ENCODE data around the gene DOCK11. TPM values are rescaled to one million over a fixed set of nuclear protein-coding genes. Genes with fewer than 3 reads are reported as not detected.
"Not testable (repeated sequence)": the region's sequence is repeated elsewhere in the genome, so short reads cannot be mapped to it uniquely, and the experiment has no call there.

DOCK11 gene
- total RNA-seq, 4 donors from 2014 or later: 61.9 to 139 (median 80.1) TPM

GRCh38 chrX:118585296-118585695 lies 89.7 kb downstream of the DOCK11 start:
- no peak for TF ChIP-seq CTCF (IDR thresholded peaks at IDR 0.05)
- no peak for TF ChIP-seq POLR2AphosphoS5 (IDR thresholded peaks at IDR 0.05)
- no peak for TF ChIP-seq POLR2A (IDR thresholded peaks at IDR 0.05)
- TF ChIP-seq EP300 (IDR thresholded peaks at IDR 0.05): no peak
- Histone ChIP-seq H3K9me3 (no peaks in the 10 kb centered on the region), H3K27ac (no peak overlapping the region), H3K36me3 (peaks cover 0 to 73% of the 10 kb centered on the region in 2 donors), H3K27me3 (no peaks in the 10 kb centered on the region), H3K4me3 (no peak overlapping the region), H3K4me1 (no peaks in the 10 kb centered on the region)
- 78 to 80% methylated on average over 2 to 3 of the region's 3 CpGs for WGBS, 2 donors (ENCODE audit: low coverage in 1 of 2)
- no peak for ATAC-seq

- H3K4me3 ChIP-seq, H3K27ac ChIP-seq, H3K27me3 ChIP-seq, ATAC-seq, H3K9me3 ChIP-seq, H3K4me1 ChIP-seq: not testable (repeated sequence)
- peaks cover 0 to 82% of the 10 kb centered on the region in 2 donors for H3K36me3 ChIP-seq
- WGBS, 2 donors (ENCODE audit: low coverage in 1 of 2): 62 to 71% methylated on average over 3 to 4 of the region's 7 CpGs
Observed at GRCh38 chrX:118586206-118586605, 90.6 kb downstream of the DOCK11 start.

- no peak for ATAC-seq
- H3K9me3 ChIP-seq: no peaks in the 10 kb centered on the region
- H3K4me1 ChIP-seq: no peaks in the 10 kb centered on the region
- H3K27me3 ChIP-seq: no peaks in the 10 kb centered on the region
- H3K27ac ChIP-seq: no peak overlapping the region
- TF ChIP-seq POLR2A (IDR thresholded peaks at IDR 0.05) (no peak), EP300 (IDR thresholded peaks at IDR 0.05) (no peak), POLR2AphosphoS5 (IDR thresholded peaks at IDR 0.05) (no peak), CTCF (IDR thresholded peaks at IDR 0.05) (no peak)
- 14 to 26% methylated on average over 1 to 3 of the region's 3 CpGs for WGBS, 2 donors (ENCODE audit: low coverage in 1 of 2)
- no peak overlapping the region for H3K4me3 ChIP-seq
- peaks cover 0 to 73% of the 10 kb centered on the region in 2 donors for H3K36me3 ChIP-seq
Observed at GRCh38 chrX:118588715-118589114, 93.1 kb downstream of the DOCK11 start.

- H3K36me3 ChIP-seq: peaks cover 0 to 76% of the 10 kb centered on the region in 2 donors
- H3K4me1 ChIP-seq: no peaks in the 10 kb centered on the region
- no peak overlapping the region for H3K4me3 ChIP-seq
- no peak for ATAC-seq
- WGBS, 2 donors (ENCODE audit: low coverage in 1 of 2): 56 to 80% methylated on average over 1 of the region's 1 CpG
- no peak overlapping the region for H3K27ac ChIP-seq
- TF ChIP-seq CTCF (IDR thresholded peaks at IDR 0.05) (no peak), POLR2AphosphoS5 (IDR thresholded peaks at IDR 0.05) (no peak), EP300 (IDR thresholded peaks at IDR 0.05) (no peak), POLR2A (IDR thresholded peaks at IDR 0.05) (no peak)
- H3K9me3 ChIP-seq: no peaks in the 10 kb centered on the region
- H3K27me3 ChIP-seq: no peaks in the 10 kb centered on the region
Observed at GRCh38 chrX:118589227-118589626, 93.6 kb downstream of the DOCK11 start.

GRCh38 chrX:118593407-118593806 lies 97.8 kb downstream of the DOCK11 start:
- 67 to 82% methylated on average over 3 of the region's 3 CpGs for WGBS, 2 donors (ENCODE audit: low coverage in 1 of 2)
- Histone ChIP-seq H3K4me3 (no peak overlapping the region), H3K4me1 (peaks cover 0 to 24% (median 0%) of the 10 kb centered on the region in 3 donors), H3K27ac (no peak overlapping the region), H3K36me3 (peaks cover 0 to 38% of the 10 kb centered on the region in 2 donors), H3K27me3 (no peaks in the 10 kb centered on the region), H3K9me3 (no peaks in the 10 kb centered on the region)
- no peak for ATAC-seq
- no peak for TF ChIP-seq CTCF (IDR thresholded peaks at IDR 0.05)
- TF ChIP-seq EP300 (IDR thresholded peaks at IDR 0.05): no peak
- no peak for TF ChIP-seq POLR2AphosphoS5 (IDR thresholded peaks at IDR 0.05)
- TF ChIP-seq POLR2A (IDR thresholded peaks at IDR 0.05): no peak
